Measurements from ENCODE around the gene TENM4.

GRCh38 chr11:79342686-79343085 lies 98.1 kb downstream of the TENM4 start:
- TF ChIP-seq CTCF (IDR thresholded peaks at IDR 0.05): no peak
- TF ChIP-seq POLR2A (IDR thresholded peaks at IDR 0.05): no peak
